ENCODE results near the gene PSMC3.

PSMC3 gene

DNA sequence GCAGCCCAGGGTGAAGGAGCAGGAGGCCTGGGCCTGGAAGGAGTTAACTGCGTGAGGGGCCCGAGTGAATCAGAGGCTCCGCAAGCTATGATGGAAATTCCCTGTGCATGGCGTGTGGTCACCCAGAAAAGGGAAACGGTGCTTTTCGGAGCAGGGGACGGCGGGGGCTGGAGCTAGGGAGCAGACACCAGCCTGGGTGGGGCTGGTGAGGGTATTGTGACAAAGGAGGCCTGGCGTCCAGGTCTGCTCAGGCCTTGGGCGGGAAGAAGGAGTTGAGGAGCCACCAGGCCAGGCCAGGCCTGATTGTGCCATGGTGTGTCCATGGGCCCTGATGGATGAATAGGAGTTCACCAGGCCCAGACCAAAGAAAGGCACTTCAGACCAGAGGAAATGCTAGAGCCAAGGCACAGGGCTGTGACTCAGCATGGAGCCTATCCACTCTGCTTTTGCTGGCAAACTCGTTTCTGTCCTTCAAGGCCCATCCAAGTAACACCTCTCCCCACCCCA, 35.1 kb downstream of the PSMC3 start:
- TF ChIP-seq, protein P1, sequence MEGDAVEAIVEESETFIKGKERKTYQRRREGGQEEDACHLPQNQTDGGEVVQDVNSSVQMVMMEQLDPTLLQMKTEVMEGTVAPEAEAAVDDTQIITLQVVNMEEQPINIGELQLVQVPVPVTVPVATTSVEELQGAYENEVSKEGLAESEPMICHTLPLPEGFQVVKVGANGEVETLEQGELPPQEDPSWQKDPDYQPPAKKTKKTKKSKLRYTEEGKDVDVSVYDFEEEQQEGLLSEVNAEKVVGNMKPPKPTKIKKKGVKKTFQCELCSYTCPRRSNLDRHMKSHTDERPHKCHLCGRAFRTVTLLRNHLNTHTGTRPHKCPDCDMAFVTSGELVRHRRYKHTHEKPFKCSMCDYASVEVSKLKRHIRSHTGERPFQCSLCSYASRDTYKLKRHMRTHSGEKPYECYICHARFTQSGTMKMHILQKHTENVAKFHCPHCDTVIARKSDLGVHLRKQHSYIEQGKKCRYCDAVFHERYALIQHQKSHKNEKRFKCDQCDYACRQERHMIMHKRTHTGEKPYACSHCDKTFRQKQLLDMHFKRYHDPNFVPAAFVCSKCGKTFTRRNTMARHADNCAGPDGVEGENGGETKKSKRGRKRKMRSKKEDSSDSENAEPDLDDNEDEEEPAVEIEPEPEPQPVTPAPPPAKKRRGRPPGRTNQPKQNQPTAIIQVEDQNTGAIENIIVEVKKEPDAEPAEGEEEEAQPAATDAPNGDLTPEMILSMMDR (IDR thresholded peaks at IDR 0.05; ENCODE audit: control extremely low read depth, extremely low read depth, low read depth, missing control alignments): no peak
- ChIA-PET POLR2A (interaction anchor here (0.5 kb wide), 1 partner anchor 139 kb away, joined by 3 read pairs; no protein-coding TSS in a partner anchor), CTCF (interaction anchor here (1.0 to 10.0 kb wide), 6 partner anchors 8 to 52 kb away, joined by 3 to 92 read pairs (median 13); partner anchors contain the start of gene SLC39A13)
- DNase-seq (ENCODE audit: extremely low spot score): no peak

DNA sequence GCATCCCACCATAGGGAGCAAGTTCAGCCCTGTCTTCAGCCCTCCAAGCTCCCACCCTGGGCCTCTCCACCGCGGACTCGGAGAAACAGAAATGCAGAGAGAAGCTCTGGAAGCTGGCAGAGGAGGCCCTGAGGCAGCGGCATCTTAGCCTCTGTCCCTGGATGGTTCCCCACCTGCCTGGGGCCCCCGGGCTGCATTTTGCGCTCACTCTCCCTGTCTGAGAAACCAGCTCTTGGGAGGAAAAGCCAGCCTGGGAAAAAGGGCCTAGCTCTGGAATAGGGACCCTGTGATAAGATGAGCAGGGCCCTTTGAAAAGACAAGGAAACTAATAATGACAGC, 35.8 kb downstream of the PSMC3 start:
- CTCF ChIA-PET: interaction anchor here (1.0 to 10.0 kb wide), 6 partner anchors 8 to 53 kb away, joined by 3 to 92 read pairs (median 6); partner anchors contain the start of gene SLC39A13
- POLR2A ChIA-PET: no interaction called here
- TF ChIP-seq, protein P1 (IDR thresholded peaks at IDR 0.05; ENCODE audit: control extremely low read depth, extremely low read depth, low read depth, missing control alignments): no peak
- DNase-seq (ENCODE audit: extremely low spot score): no peak

DNA sequence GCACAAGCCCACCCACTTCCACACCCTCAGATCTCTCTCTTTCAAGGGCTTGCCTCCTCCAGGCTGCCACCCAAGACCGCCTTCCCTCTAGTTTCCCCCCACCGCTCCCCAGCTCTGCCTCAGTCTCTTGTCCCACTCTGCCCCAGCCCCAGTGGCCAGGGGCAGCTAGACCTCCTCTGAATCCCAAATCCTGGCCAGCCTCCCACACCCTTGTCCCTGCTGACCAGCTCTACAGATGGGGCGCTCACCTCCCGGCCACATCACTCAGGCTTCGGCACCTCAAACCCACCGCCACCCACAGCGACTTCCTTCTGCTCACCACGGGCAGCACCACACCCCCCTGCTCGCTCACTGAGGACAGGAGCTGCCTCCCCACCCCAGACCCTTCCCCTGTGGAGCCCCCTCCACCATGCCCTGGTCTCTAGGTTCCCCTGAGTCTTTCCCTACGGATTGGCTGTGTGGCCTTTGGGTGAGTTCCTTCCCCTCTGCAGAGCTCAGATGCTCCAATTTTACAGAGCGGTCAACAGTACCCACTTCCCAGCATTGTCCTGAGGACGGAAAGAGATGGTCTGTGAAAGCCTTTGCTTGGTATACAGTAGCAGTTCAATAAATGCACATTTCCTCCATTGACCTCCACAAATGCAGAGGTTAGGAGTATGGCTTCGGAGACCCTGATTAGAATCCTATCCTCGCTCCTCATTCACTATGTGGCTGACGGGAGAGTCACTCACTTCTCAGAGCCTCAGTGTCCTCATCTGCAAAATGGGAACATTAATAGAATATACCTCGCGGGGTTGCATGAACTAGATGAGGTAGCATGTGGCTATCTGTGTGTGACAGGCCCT, 36.4 kb downstream of the PSMC3 start:
- no peak for DNase-seq (ENCODE audit: extremely low spot score)
- ChIA-PET CTCF (interaction anchor here (1.0 to 10.0 kb wide), 5 partner anchors 9 to 22 kb away, joined by 4 to 92 read pairs (median 5); partner anchors contain the start of gene SPI1), POLR2A (interaction anchor here (0.9 kb wide), 1 partner anchor 11 kb away, joined by 4 read pairs; the partner anchor contains the start of gene SPI1)
- TF ChIP-seq, protein P1 (IDR thresholded peaks at IDR 0.05; ENCODE audit: control extremely low read depth, extremely low read depth, low read depth, missing control alignments): no peak

DNA sequence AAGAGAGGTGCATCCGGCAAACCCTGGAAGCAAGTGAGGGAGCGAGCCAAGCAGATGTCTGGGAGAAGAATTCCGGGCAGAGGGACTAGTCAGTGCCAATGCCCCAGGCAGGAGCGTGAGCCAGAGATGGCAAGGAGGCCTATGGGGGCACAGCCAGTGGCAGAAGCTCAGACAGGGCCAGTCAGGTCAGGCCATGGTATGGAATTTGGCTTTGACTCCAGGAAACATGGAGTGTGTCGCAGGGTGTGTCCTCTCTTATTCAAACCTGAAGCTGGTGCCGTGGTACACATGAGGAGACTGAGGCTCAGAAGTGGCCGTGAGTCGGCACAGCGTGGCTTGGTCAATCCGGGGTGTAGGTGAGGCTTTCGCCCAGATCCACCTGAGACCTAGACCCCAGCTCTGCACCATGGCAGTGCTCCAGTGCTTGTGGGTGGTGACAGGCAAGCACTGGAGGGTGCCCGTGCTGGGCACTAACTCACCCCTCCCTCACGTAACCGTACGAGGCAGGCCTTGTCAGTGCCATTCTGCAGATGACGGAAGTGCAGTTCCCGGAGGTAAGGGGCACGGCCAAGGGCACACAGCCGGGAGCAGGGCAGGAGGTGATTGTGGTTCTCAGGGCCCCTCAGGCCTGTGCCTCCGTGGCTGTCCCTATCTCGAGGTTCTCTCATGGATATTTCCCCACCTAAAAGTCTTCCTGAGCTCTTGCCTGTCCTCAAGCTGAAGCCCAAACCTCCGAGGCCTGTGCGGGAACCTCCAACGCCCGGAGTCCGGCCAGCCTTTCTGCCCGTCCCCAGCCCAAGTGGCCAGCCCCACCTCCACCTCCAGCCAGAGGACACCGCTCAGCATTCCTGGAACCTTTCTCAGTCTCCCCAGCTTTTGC, 37.3 kb downstream of the PSMC3 start:
- CTCF ChIA-PET: interaction anchor here (1.0 to 10.0 kb wide), 5 partner anchors 10 to 21 kb away, joined by 3 to 92 read pairs (median 5); partner anchors contain the start of gene SPI1
- POLR2A ChIA-PET: interaction anchor here (0.9 kb wide), 1 partner anchor 10 kb away, joined by 4 read pairs; the partner anchor contains the start of gene SPI1
- no peak for DNase-seq (ENCODE audit: extremely low spot score)
- TF ChIP-seq, protein P1 (IDR thresholded peaks at IDR 0.05; ENCODE audit: control extremely low read depth, extremely low read depth, low read depth, missing control alignments): no peak

DNA sequence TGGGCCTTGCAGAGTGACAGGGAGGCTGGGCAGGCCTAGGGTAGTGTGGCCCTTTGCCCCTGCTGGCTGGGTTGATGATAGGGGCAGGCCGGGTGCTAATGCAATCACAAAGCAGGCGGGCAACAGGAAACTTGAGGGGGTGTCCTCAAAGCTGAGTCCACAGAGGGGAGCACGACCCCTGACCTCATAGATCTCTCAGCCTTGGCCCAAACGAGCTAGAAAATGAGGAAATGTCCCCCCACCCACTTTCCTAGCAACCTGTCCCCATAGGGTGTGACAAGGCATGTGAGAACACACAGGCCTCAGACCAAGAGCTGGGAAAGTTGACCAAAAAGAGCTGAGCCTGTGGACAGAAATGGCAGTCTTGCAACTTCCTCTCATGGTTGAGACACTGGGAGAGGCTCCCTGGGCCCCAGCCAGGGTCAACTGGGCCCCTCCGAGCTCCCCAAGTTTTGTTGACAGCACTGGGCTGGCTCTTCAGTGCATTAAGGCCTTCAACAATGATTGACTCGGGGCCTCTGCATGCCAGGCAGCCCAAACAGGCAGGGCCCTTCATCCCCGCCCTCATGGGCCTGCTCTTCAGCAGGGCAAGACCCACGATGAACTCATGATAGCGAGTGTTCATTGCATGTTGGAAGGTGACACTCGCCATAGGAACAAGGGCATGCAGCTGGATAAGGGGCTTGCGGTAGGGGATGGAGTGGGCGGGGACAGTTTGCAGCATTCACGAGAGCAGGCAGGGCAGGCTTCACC, 38.1 kb downstream of the PSMC3 start:
- ChIA-PET POLR2A (no interaction called here), CTCF (interaction anchor here (1.4 to 10.0 kb wide), 3 partner anchors 9 to 20 kb away, joined by 3 to 92 read pairs (median 5); partner anchors contain the start of gene SPI1)
- TF ChIP-seq, protein P1 (IDR thresholded peaks at IDR 0.05; ENCODE audit: control extremely low read depth, extremely low read depth, low read depth, missing control alignments): no peak
- DNase-seq (ENCODE audit: extremely low spot score): no peak
